OCI-M1 (cell line): ENCODE data around the gene LAMA3.
"Not testable (repeated sequence)": the region's sequence is repeated elsewhere in the genome, so short reads cannot be mapped to it uniquely, and the experiment has no call there.

Experiments used
- DNase-seq: peaks from one replicate; lab custom pipeline; 2025; lab: John Stamatoyannopoulos, UW

The LAMA3 gene

GRCh38 chr18:23727707-23728493 is 38.6 kb downstream of the LAMA3 start:
- DNase-seq: no peak

- no peak for DNase-seq
These were observed 41.6 kb downstream of the LAMA3 start for GRCh38 chr18:23730857-23731256.

- no peak for DNase-seq
These were observed 42.6 kb downstream of the LAMA3 start for GRCh38 chr18:23731861-23732260.

- DNase-seq: no peak
These were observed 43.2 kb downstream of the LAMA3 start for GRCh38 chr18:23732439-23732838.

GRCh38 chr18:23733265-23733664 is 44.0 kb downstream of the LAMA3 start:
- not testable (repeated sequence) for DNase-seq

GRCh38 chr18:23733895-23734294 is 44.6 kb downstream of the LAMA3 start:
- DNase-seq: no peak

- DNase-seq: peak; percentile 23
These were observed 45.8 kb downstream of the LAMA3 start for GRCh38 chr18:23735021-23735464.

- no peak for DNase-seq
These were observed 48.3 kb downstream of the LAMA3 start for GRCh38 chr18:23737578-23737977.

GRCh38 chr18:23738151-23738550 is 48.9 kb downstream of the LAMA3 start:
- DNase-seq: no peak

- DNase-seq: no peak
These were observed 49.3 kb downstream of the LAMA3 start for GRCh38 chr18:23738575-23738974.

- no peak for DNase-seq
These were observed 51.0 kb downstream of the LAMA3 start for GRCh38 chr18:23740105-23740830.

- not testable (repeated sequence) for DNase-seq
These were observed 52.7 kb downstream of the LAMA3 start for GRCh38 chr18:23741967-23742366.

- no peak for DNase-seq
These were observed 54.6 kb downstream of the LAMA3 start for GRCh38 chr18:23743733-23744333.

- DNase-seq: no peak
These were observed 56.1 kb downstream of the LAMA3 start for GRCh38 chr18:23745366-23745765.

- DNase-seq: no peak
These were observed 57.6 kb downstream of the LAMA3 start for GRCh38 chr18:23746851-23747250.

GRCh38 chr18:23752363-23752762 is 63.1 kb downstream of the LAMA3 start:
- no peak for DNase-seq

GRCh38 chr18:23752796-23753195 is 63.5 kb downstream of the LAMA3 start:
- no peak for DNase-seq

GRCh38 chr18:23756590-23757436 is 67.6 kb downstream of the LAMA3 start:
- DNase-seq: no peak

- DNase-seq: no peak
These were observed 68.1 kb downstream of the LAMA3 start for GRCh38 chr18:23757437-23757733.

GRCh38 chr18:23758281-23758680 is 69.0 kb downstream of the LAMA3 start:
- no peak for DNase-seq

- DNase-seq: no peak
These were observed 72.7 kb downstream of the LAMA3 start for GRCh38 chr18:23761941-23762340.

GRCh38 chr18:23763343-23763742 is 74.1 kb downstream of the LAMA3 start:
- DNase-seq: no peak
